Erythroblast (primary cell): ENCODE measurements around the gene SNX2.
A peak's percentile ranks its signal among the peaks of the same experiment; 100 is the strongest.
"Not testable (repeated sequence)": the region's sequence is repeated elsewhere in the genome, so short reads cannot be mapped to it uniquely, and the experiment has no call there.

Source experiments
- DNase-seq, 2 experiments: peaks; one replicate each; lab custom pipeline; 2025; lab: John Stamatoyannopoulos, UW
- GATA1 ChIP-seq: IDR thresholded peaks from 2 replicates; pipeline ENCODE4 v1.6.1; 2011; ENCODE audit warnings: low read depth, mild to moderate bottlenecking, control low read depth, low read length, moderate library complexity
- POLR2A ChIP-seq: IDR thresholded peaks from 2 replicates; pipeline ENCODE4 v1.6.1; 2011; ENCODE audit warnings: mild to moderate bottlenecking, low read length

The SNX2 gene

GRCh38 chr5:122844136-122844909 is 69.4 kb downstream of the SNX2 start:
- TF ChIP-seq GATA1 (no peak), POLR2A (no peak)
- peak; percentile 56 to 63 for DNase-seq

GRCh38 chr5:122844910-122845228 is 70.0 kb downstream of the SNX2 start:
- TF ChIP-seq GATA1 (no peak), POLR2A (no peak)
- DNase-seq = no peak

GRCh38 chr5:122845229-122846050 is 70.6 kb downstream of the SNX2 start, which contains the start of gene SNX24:
TSS of gene SNX24 (plus strand) at chr5:122845613. CDS start at chr5:122845634, 21 bp downstream.
- TF ChIP-seq POLR2A = peak; percentile 55
- no peak for TF ChIP-seq GATA1
- peak; percentile 94 for DNase-seq

- peak; percentile 31 to 35 for DNase-seq
- TF ChIP-seq POLR2A (no peak), GATA1 (no peak)
Observed at GRCh38 chr5:122846051-122846550, 71.2 kb downstream of the SNX2 start.

- no peak for TF ChIP-seq POLR2A
- no peak for TF ChIP-seq GATA1
- no peak for DNase-seq
Observed at GRCh38 chr5:122847687-122848081, 72.8 kb downstream of the SNX2 start.

GRCh38 chr5:122849771-122850170 is 74.9 kb downstream of the SNX2 start:
- no peak for TF ChIP-seq POLR2A
- no peak for TF ChIP-seq GATA1
- DNase-seq = no peak

- DNase-seq = not testable (repeated sequence)
Observed at GRCh38 chr5:122857538-122857937, 82.7 kb downstream of the SNX2 start.

- TF ChIP-seq GATA1 (peak; percentile 30), POLR2A (no peak)
- peak; percentile 34 to 60 for DNase-seq
Observed at GRCh38 chr5:122858451-122858850, 83.6 kb downstream of the SNX2 start.

GRCh38 chr5:122863240-122863639 is 88.4 kb downstream of the SNX2 start:
- no peak for TF ChIP-seq GATA1
- TF ChIP-seq POLR2A = no peak
- peak; percentile 57 to 79 for DNase-seq

GRCh38 chr5:122863721-122864120 is 88.8 kb downstream of the SNX2 start:
- no peak for TF ChIP-seq GATA1
- no peak for TF ChIP-seq POLR2A
- DNase-seq = no peak

- TF ChIP-seq GATA1 (no peak), POLR2A (no peak)
Observed at GRCh38 chr5:122864400-122864799, 89.5 kb downstream of the SNX2 start.

GRCh38 chr5:122864842-122865241 is 90.0 kb downstream of the SNX2 start:
- TF ChIP-seq POLR2A (no peak), GATA1 (no peak)

More at GRCh38 chr5:122864400-122864799, 89.5 kb downstream of the SNX2 start:
- DNase-seq = peak; percentile 12 to 27

GRCh38 chr5:122870219-122870856 is 95.5 kb downstream of the SNX2 start:
- no peak for TF ChIP-seq GATA1
- no peak for TF ChIP-seq POLR2A
- DNase-seq = no peak

More at GRCh38 chr5:122864842-122865241, 90.0 kb downstream of the SNX2 start:
- no peak for DNase-seq

- TF ChIP-seq GATA1 (no peak), POLR2A (no peak)
- DNase-seq = no peak
Observed at GRCh38 chr5:122871661-122872060, 96.8 kb downstream of the SNX2 start.
